Transverse colon (tissue), 4 donors: ENCODE data around the gene TAS1R1. TPM values are rescaled to one million over a fixed set of nuclear protein-coding genes. Genes with fewer than 3 reads are reported as not detected.

Experiments
- DNase-seq: peaks from one replicate; pipeline ENCODE4 v3.0.0-alpha.2; 2019
- H3K27ac ChIP-seq, 4 donors: fragments of 200-600 bp; sonication (generic); 2 replicates each; pipeline ENCODE4 v1.5.1; 2016 to 2018; ENCODE audit warnings: inconsistent platforms in 4 of 4
- H3K27me3 ChIP-seq: fragments of 200-600 bp; sonication (generic); 2 replicates; pipeline ENCODE4 v1.5.1; 2017; ENCODE audit warnings: inconsistent platforms
- H3K36me3 ChIP-seq, 4 donors: fragments of 200-600 bp; sonication (generic); 2 replicates each; pipeline ENCODE4 v1.5.1; 2017 to 2019; ENCODE audit warnings: inconsistent platforms in 4 of 4
- H3K4me1 ChIP-seq, 4 donors: fragments of 200-600 bp; sonication (generic); 2 replicates each; pipeline ENCODE4 v1.5.1; 2017 to 2020; ENCODE audit warnings: inconsistent platforms in 4 of 4
- H3K4me3 ChIP-seq, 4 donors: fragments of 200-600 bp; sonication (generic); 1 replicate in 1 of 4; 2 replicates in 3 of 4; pipeline versions ENCODE4 v1.5.1 to v1.6.1; 2017 to 2019; ENCODE audit warnings: inconsistent platforms in 4 of 4
- H3K9me3 ChIP-seq, 2 donors: fragments of 200-600 bp; sonication (generic); 2 replicates each; pipeline ENCODE4 v1.5.1; 2017 to 2019; ENCODE audit warnings: inconsistent platforms in 2 of 2
- CTCF ChIP-seq, 5 experiments: fragments of 200-600 bp in 3 of 5; fragments of 450-650 bp in 2 of 5; sonication (generic) in 3 of 5; IDR thresholded peaks; 1 replicate in 2 of 5; 2 replicates in 3 of 5; pipeline ENCODE4 v1.5.1; 2016 to 2017; ENCODE audit warnings: antibody characterized with exemption in 5 of 5, inconsistent platforms in 3 of 5, mild to moderate bottlenecking in 2 of 5, moderate library complexity in 1 of 5
- EP300 ChIP-seq: sonication (generic); formaldehyde crosslinking; IDR thresholded peaks from one replicate; pipeline ENCODE4 v1.6.1; 2017; ENCODE audit warnings: antibody characterized with exemption, low read depth
- POLR2A ChIP-seq: fragments of 450-650 bp; IDR thresholded peaks from one replicate; pipeline ENCODE4 v1.6.1; 2016; ENCODE audit warnings: antibody characterized with exemption, mild to moderate bottlenecking, moderate library complexity
- POLR2AphosphoS5 ChIP-seq, 3 donors: sonication (generic); formaldehyde crosslinking; IDR thresholded peaks; one replicate each; pipeline ENCODE4 v1.6.1; 2016; ENCODE audit warnings: antibody characterized with exemption in 3 of 3
- WGBS, 2 donors: methylation state at CpG; one replicate each; pipeline ENCODE4 v1.1.5; 2018; ENCODE audit warnings: low coverage in 1 of 2; 5-methylcytosine and 5-hydroxymethylcytosine counted together
- in situ Hi-C, 4 donors: fragments of 200-750 bp; cut with MboI; loops; one replicate each; pipeline versions ENCODE4 v1.15.0 to v1.15.1; 2017; ENCODE audit warnings: low sequenced_read_pairs in 3 of 4, low pct_ligation_motif_present in 1 of 4, low pct_unique_long_range_greater_than_20kb in 1 of 4
- intact Hi-C: fragments of 100-400 bp; cut with DNase I; formaldehyde crosslinking; loops from one replicate; pipeline ENCODE4 v1.15.1; 2023; ENCODE audit warnings: low total_unique reads
- total RNA-seq, 4 donors: library from RNA; depleted of rRNA; stranded (reverse); fragments of >200 nt; gene quantifications; one replicate each; pipeline ENCODE4 v1.1.0, GENCODE V29; 2016

The TAS1R1 gene
- total RNA-seq, 4 donors from 2014 or later, result 0.48 TPM; not detected in 3

GRCh38 chr1:6538956-6539355 is 16.2 kb upstream of the TAS1R1 start:
- Histone ChIP-seq H3K9me3 (no peaks in the 10 kb centered on the region), H3K4me1 (no peaks in the 10 kb centered on the region), H3K27me3 (no peaks in the 10 kb centered on the region), H3K4me3 (no peak overlapping the region), H3K27ac (no peak overlapping the region), H3K36me3 (peaks cover 0 to 14% (median 5%) of the 10 kb centered on the region in 4 donors)
- intact Hi-C loops (no loop called here), in situ Hi-C loops (no loop called here)
- 49 to 58% methylated on average over 3 of the region's 3 CpGs for WGBS, 2 donors
- no peak for TF ChIP-seq EP300
- no peak for TF ChIP-seq POLR2A
- TF ChIP-seq CTCF (IDR thresholded peaks at IDR 0.05), result no peak
- no peak for TF ChIP-seq POLR2AphosphoS5 (IDR thresholded peaks at IDR 0.05)
- no peak for DNase-seq

DNA sequence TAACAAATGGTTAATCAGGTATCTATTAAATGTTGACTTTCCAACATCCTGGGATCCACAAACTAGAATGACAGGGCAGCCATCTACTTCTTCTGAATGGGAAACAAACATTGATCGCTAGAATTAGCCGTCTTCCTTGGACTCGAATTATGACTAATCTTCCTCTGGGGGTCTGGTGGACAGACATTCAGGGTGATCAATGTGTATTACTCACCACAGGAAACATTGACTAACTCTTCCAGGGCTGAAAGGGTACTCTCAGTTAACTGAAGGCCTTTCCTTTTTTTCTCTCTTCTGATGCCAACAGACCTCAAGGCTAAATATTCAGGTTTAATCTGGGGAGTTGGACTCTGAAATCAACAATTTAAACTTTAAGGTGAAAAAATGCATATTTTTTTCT is 10.3 kb upstream of the TAS1R1 start:
- Histone ChIP-seq H3K27me3 (no peaks in the 10 kb centered on the region), H3K36me3 (peaks cover 0 to 47% (median 21%) of the 10 kb centered on the region in 4 donors), H3K4me1 (no peaks in the 10 kb centered on the region), H3K4me3 (no peak overlapping the region), H3K9me3 (no peaks in the 10 kb centered on the region), H3K27ac (no peak overlapping the region)
- TF ChIP-seq EP300, result no peak
- no peak for TF ChIP-seq CTCF (IDR thresholded peaks at IDR 0.05)
- in situ Hi-C loops, result no loop called here
- WGBS, 2 donors, result 88 to 100% methylated on average over 3 of the region's 3 CpGs
- intact Hi-C loops, result no loop called here
- no peak for DNase-seq

GRCh38 chr1:6545276-6546112 is 9.6 kb upstream of the TAS1R1 start:
- DNase-seq, result no peak
- no peak overlapping the region for H3K27ac ChIP-seq
- no peaks in the 10 kb centered on the region for H3K9me3 ChIP-seq
- H3K27me3 ChIP-seq, result no peaks in the 10 kb centered on the region
- H3K4me1 ChIP-seq, result no peaks in the 10 kb centered on the region
- TF ChIP-seq EP300 (no peak), POLR2AphosphoS5 (IDR thresholded peaks at IDR 0.05) (no peak), CTCF (IDR thresholded peaks at IDR 0.05) (no peak), POLR2A (no peak)
- H3K4me3 ChIP-seq, result no peak overlapping the region
- peaks cover 0 to 49% (median 24%) of the 10 kb centered on the region in 4 donors for H3K36me3 ChIP-seq
- intact Hi-C loops, result no loop called here
- in situ Hi-C loops, result no loop called here
- WGBS, 2 donors, result 55 to 72% methylated on average over 7 to 10 of the region's 10 CpGs

- Histone ChIP-seq H3K4me3 (no peak overlapping the region), H3K36me3 (peaks cover 0 to 47% (median 23%) of the 10 kb centered on the region in 4 donors), H3K27me3 (no peaks in the 10 kb centered on the region), H3K27ac (no peak overlapping the region), H3K4me1 (peaks cover 0 to 3% (median 0%) of the 10 kb centered on the region in 4 donors), H3K9me3 (no peaks in the 10 kb centered on the region)
- intact Hi-C loops (no loop called here), in situ Hi-C loops (no loop called here)
- no peak for TF ChIP-seq CTCF (IDR thresholded peaks at IDR 0.05)
- TF ChIP-seq POLR2A, result no peak
- TF ChIP-seq EP300, result no peak
- no peak for TF ChIP-seq POLR2AphosphoS5 (IDR thresholded peaks at IDR 0.05)
- 75 to 78% methylated on average over 5 of the region's 5 CpGs for WGBS, 2 donors
- no peak for DNase-seq
Observed at GRCh38 chr1:6546326-6546725, 8.8 kb upstream of the TAS1R1 start.
